NCI-H2081 treated with DMSO at 0.1 percent for 48 hours (cell line): ENCODE measurements around the gene CMTM3.
"Not testable (repeated sequence)": the region's sequence is repeated elsewhere in the genome, so short reads cannot be mapped to it uniquely, and the experiment has no call there.

Experiments
- DNase-seq: peaks from one replicate; lab custom pipeline; 2025; lab: John Stamatoyannopoulos, UW

Gene CMTM3

DNA sequence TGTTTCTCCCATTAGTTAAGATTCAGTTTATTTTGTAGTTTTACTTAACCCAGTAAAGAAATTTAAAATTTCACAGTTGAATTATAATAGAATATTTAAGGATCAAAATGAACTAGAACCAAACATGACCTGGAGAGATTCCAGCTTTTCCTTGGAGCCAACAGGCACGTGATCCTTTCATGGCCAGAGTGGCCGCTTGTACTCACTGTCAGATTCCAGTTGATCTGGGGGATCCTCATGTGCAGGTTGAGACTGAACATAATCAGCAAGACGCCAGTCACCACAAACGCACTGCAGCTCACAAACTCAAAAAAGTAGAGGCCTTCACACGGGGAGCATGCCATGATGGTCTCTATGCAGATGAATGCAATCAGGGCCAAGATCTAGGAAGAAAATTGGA, 31.7 kb downstream of the CMTM3 start:
- DNase-seq = no peak

DNA sequence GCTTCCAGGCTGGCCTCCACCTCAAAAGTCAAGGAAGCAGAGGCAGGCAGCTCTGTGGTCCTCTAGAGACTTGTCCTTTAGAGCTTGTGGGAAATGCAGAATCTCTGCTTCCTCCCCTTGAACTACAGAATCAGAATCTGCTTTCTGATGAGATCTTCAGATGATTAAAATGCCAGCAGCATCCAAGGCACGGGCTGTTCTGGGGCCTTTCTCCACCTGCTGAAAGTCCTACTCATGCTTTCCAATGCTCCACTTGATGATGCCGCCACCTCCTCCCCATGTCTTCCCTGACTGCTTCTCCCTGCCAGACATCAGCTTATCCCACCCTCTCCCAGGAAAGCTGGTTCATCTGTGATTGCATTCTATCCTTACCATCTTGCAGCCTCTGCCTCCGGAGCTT, 33.3 kb downstream of the CMTM3 start:
- no peak for DNase-seq

DNA sequence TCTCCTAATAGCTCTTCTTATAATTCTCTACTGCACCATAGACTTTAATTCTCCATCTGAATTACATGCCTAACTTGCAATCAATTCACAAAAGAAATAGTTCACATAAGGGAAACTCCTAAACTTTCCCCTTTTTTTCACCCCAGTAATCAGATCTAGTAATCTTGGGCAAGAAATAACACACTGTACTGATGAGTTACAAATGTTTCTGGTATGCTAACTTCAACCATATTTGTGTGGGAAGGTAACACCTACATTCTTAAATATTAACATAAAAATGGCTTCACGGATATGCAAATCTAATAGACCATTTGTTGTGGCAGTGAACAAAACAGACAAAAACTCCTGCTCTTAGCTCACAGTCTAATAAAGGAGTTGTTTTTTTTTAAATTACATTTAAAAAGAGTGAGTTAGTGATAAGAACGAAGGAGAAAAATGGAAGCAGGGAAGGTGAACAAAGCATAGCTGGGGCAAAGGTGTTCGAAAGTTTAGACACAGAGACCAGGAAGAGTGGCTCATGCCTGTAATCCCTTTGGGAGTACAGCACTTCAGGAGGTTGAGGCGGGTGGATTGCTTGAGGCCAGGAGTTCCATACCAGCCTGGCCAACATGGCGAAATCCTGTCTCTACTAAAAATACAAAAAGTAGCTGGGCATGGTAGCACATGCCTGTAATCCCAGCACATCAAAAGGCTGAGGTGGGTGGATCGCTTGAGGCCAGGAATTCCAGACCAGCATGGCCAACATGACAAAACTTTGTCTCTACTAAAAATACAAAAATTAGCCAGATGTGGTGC, 34.8 kb downstream of the CMTM3 start:
- no peak for DNase-seq

DNA sequence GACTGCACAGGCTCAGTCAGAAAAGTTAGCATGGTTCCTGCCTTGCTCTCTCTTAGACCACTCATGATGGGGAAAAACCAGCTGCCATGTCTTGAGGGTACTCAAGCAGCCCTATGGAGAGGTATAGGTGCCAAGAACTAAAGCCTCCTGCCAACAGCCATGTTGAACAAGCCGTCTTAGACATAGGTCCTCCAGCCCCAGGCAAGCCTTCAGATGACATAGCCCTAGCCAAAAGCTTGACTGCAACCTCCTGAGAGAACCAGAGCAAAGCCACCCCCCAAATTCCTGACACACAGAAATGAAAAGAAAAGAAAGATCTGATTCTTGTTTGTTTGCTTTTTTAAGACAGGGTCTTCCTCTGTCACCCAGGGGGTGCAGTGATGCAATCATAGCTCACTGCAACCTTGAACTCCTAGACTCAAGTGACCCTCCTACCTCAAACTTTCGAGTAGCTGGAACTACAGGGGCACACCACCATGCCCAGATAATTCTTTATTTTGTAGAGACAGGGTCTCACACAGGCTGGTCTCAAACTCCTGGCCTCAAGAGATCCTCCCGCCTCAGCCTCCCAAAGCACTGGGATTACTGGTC, 36.3 kb downstream of the CMTM3 start:
- no peak for DNase-seq

DNA sequence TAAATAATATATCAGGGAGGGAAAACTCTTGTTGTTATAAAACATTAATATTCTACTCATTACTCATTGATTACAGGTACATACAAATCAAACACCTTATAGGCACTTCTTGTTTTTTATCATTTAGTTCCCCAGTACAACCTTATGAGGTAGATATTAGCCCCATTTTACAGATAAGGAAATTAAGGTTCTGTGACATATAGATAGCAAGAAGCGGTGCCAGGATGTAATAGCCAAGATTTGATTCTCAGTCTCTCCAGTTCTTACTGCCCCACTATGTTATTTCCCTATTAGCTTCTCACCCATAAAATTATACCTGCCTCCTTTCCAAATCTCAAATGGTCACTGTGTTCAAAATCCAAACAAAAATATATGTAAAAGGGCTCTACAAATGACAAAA, 36.9 kb downstream of the CMTM3 start:
- no peak for DNase-seq

DNA sequence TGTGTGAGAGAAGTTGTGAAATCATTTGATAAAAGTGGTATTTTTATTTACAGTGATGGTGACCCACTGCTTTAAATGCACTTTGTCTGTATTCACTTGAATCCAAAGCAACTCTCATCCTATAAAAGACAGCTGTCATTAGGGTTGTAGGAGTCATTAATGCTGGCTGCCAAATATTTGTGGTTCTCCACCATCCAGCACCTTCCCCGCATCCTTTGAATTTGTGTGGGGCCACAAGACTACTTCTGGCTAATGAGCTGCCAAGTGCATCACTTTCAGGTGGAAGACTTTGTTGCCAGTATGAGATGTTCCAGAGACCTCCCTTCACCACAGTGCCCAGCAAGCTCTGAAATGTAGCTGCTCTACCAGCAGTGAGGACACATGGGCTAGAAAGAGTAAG, 43.4 kb downstream of the CMTM3 start:
- no peak for DNase-seq

DNA sequence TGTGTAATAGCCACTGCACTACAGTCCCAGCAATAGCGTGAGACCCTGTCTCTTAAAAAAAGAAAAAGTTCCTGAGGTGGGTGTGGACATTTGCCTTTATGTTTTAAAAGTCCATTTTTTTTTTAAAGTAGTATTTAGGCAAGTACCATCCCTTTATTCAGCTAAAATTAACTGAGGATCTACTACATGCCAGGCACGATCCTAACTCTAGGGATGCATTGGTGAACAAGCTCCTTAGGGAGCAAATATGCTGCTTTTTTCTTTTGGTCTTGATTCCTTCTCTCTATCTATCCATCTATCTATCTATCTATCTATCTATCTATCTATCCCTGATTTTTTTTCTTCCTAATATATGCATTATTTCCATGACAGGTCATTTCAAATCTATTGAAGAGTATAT, 44.7 kb downstream of the CMTM3 start:
- DNase-seq = no peak

DNA sequence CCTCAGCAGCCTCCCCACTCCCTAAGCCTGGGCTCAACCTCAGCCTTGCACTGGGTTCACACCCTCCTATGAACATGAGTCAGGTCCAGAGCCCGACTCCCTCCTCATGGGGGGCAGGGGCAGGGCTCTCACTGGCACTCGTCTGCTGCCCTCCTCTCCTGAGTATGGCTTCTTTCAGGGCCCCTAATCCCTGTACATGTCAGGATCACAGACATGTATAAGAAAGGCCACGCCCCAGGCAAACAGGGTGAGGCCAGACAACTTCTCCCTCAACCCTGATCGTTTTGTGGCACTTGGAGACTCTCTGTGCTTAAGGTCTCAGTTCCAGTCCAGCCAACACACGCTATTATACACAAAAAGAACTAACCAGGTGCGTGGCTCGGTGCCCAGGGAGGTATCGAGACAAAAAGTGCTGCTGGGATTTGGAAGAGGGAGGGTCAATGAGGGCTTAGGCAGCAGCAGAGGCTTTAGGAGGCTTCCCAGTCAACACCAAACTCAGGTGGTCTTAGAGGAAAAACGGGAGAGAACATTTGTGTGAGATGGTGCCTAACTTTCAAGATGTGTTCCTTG, 45.2 kb downstream of the CMTM3 start:
- no peak for DNase-seq

DNA sequence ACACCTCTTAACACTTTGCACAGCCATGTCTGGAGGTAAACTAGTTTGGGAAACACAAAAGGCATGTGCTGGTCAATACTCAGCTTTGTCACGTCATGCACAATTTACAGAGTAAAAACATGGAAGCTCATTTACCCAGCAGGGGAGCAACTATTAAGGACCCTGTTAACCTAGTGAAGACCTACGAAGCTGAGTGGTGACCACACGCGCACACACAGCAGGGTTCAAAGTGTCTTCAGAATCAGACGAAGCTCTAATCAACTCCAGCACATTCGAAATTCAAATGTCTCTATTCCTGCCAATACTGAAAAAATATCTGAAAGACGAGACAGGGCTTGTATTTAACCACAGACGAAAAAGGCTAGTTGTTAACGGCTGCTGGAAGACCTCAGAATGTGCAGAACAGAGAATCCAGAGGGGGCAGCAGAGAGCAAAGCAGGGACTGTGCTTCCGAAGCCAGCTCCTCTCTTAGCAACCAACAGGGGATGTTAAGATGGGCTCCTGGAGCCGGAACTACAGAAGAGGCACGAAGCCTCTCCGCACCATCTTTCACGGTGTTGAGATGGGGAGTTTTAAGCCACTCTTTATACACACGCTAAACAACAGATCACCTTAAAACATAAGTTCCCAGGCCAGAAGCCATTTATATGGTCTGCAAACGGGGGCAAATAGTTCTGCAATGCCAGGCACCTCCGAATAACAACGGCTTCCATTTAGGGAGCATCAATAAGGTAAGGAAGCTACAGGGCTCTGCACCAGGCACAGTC, 46.4 kb downstream of the CMTM3 start:
- peak; percentile 39 for DNase-seq

DNA sequence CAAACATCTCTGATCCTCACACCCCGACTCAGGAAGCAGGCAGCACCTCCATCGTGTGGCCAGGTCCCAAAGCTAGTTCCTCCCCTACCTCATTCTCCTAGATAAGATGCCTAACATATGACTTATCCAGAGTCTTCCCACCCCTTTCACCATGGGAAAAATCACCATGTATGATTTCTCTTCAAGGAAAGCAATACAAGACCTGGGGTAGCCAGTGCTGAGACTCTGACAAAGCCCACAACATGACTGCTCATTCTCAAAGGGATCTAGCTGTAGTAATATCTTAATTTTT, 46.9 kb downstream of the CMTM3 start:
- DNase-seq = no peak

DNA sequence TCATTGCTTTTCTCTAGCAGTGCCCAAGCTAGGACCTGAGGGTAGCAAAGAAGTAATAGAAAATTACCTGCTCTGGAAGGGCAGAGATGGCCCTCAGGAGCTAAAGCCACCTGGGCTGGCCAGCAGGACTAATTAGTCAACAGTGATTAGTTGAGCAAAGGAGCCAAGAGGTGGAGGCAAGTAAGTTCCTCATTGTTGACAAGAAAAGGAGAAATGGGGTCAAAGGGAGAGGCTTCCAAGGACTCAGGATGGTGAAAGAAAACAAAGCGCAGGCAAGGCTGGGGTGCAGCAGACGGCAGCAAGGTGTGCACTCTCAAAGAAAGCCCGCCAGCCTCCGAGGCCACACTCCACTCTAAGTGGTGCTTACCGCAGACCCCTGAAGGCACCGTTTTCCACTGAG, 47.5 kb downstream of the CMTM3 start:
- no peak for DNase-seq

DNA sequence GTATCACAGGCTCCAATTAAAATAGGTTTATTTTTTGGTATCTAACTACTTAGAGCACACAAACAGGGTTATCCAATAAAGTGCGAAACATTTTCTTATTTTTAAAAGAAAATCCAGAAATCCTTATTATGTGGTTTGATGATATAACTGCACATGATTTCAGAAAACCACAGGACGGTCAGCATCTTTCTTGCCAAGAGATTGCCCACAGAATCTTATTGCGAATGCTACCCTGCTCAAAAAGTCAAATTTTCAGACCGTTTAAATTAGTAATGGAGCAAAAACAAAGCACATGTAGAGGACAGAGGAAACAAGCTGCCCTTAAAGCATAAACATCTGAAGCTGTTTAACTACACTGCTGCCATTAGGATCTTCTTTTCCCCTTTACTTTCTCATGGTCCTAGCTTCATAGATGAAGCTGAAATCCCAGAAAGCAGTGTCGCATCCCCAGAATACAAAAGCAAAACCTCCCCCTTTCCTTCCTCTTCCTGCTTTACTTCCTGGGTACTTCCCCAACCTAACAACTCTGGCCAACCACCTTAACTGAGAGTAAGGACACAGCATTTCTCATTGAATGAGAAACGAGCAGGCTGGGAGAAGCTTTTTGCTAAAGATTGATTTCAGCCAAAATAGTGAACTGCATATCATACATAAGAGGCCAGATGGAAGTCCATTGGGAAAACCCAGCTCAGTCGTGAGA, 48.3 kb downstream of the CMTM3 start:
- DNase-seq = no peak

DNA sequence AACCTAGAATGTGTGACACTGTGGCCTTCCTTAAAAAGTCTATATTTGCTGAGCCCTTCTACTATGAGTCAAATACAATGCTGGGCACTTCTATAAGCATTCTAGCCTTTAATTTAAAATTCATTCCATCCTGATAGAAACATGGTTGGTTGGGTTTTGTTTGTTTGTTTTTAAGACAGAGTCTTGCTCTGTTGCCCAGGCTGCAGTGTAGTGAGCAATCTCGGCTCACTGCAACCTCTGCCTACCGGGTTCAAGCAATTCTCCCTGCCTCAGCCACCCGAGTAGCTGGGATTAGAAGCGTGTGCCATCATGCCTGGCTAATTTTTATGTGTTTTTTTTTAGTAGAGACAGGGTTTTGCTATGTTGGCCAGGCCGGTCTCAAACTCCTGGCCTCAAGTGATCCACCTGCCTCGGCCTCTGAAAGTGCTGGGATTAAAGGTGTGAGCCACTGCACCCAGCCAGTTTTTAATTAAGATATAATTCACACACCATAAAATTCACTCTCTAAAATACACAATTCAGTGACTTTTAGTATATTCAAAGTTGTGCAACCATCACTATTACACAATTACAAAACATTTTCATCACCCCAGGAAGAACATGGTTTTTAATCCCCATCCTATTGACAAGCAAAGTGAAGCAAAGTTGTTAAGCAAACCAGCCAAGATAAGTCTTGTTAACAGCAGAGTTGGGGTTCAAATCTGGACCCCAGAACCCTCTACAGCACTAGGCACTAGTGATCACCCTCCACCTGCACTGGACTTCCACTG, 49.3 kb downstream of the CMTM3 start:
- no peak for DNase-seq

DNA sequence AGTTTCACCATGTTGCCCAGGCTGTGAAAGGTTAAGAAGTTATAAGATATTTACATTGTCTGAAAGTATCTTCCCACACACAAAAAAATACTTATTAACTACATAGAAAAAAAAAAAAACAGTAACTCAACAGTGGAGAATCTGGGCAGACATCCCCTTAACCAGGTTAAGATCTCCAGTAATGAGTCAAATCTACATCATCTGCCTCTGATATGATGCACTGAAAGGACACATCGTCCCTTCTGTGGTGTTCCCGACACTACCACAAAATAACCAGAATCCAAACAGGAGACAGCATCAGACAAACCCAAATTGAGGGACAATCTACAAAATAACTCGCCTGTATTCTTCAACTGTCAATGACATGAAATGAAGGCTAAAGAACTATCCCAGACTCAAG, 52.0 kb downstream of the CMTM3 start:
- no peak for DNase-seq

DNA sequence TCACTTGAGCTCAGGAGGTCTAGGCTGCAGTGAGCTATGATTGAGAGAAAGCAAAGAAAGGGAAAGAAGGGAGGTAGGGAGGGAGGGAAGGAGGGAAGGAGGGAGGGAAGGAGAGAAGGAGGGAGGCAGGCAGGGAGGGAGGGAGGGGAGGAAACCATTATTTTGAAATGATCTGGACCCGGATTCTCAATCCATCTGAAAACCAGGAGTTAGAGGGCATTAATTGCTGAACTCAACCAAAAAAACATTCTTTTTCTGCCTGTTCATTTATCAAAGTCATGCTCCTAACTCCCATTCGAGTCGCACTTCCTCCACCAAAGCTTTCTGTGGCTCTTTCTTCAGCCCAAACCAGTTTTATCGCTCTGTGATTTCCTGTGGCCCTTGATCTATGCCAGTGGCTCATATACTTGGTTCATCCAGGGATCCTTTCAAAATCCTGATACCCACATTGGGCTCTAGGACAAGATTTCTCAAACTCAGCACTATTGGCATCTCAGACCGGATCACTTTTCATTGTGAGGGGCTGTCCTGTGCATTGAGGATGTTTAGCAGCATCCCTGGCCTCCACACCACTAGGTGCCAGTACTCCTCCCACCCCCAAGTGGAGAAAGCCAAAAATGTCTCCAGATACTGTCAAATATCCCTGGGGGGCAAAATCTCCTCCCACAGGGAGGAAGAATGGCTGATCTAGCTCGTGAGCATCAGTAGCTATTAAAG, 53.8 kb downstream of the CMTM3 start:
- no peak for DNase-seq

DNA sequence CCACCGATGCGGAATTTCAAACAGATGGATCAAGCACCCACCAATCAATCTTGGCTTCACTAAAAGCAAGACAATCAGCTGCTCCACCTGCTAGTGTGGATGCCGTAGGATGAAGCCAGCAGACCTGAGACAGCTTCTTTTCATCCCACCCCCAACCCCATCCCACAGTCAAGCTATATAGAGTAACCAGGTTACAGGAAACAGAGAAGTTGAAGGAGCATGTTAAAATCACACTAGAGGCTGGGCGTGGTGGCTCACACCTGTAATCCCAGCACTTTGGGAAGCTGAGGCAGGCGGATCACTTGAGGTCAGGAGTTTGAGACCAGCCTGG, 54.3 kb downstream of the CMTM3 start:
- DNase-seq = no peak

DNA sequence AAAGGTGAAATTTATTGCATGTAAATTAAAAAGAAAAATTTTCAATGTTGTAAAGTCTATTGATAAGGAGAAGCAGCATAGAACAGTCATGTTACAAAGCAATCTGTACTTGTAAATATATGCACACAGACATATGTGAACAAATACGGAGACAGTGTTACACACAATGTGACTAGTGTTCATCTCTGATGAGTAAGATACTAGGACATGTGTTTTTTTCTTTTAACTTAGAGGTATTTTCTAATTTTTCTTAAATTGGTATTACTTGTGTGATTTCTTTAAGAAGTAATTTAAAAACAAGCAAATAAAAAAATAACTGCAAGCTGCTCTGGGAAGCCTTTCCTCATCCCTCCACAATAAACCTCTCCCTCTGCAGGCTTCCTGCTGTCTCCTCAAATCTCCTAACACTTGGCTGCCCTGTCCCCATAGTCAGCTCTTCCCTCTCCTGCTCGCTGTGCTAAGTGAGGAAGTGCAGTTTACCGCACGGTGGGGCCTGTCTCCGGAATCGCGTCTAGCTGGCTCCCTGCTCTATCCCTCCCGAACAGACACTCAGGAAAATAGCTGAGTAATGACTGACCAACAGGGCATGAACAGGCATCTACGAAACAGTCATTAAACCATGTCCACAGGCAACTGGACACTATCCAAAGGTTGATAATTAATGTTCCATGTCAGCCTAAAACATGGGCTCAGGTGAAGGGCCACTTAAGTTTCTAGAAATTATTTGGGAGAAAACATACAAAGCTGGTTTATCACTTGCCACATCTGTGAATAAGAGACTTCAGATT, 56.1 kb downstream of the CMTM3 start:
- no peak for DNase-seq

DNA sequence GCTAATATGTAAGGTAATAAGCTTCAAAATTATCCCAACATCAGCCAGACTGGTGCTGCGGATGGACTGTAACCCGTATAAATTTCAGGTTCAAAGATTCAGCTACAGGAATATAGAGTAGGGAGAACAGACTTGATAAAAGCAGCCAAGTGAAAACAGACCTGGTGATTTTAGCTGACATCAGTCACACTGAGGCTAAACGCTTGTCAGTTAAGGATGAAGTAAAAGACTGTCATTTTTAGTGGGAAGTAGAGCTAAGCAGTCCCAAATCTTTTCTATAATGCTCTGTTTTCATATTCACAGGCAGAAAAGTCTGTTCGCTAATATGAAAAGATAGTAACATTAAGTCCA, 56.7 kb downstream of the CMTM3 start:
- no peak for DNase-seq

DNA sequence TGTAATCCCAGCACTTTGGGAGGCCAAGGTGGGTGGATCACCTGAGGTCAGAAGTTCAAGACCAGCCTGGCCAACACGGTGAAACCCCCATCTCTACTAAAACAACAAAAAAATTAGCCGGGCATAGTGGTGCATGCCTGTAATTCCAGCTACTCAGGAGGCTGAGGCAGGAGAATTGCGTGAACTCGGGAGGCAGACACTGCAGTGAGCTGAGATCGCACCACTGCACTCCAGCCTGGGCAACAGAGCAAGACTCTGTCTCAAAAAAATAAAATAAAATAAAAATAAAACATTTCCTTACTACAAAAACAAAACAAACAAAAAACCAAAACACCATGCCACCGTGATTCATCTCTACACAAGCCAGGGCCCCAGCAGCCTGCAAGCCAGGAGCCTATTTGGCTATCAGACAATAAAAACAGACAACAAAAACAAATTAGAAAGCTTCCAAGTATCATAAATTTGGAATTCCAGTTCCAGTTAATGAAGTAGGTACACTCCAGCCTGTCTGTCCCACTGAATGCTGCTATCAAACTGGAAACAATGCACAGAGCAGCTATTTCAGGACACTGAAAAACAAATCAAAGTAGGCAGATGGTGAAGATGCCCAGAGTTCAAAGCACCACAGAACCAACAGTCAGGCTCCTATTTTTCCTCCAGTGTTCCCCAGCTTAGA, 57.3 kb downstream of the CMTM3 start:
- DNase-seq = not testable (repeated sequence)
